HEK293 (cell line): ENCODE measurements around the gene ZC3H4.

Experiments
- EGR2 ChIP-seq: fragments of 450-650 bp; formaldehyde crosslinking; IDR thresholded peaks from 2 replicates; pipeline ENCODE4 v1.5.1; 2016; ENCODE audit warnings: low read depth, missing biosample characterization, missing genetic modification characterization
- HOXC10 ChIP-seq: sonication (generic); formaldehyde crosslinking; IDR thresholded peaks from 2 replicates; pipeline ENCODE4 v1.8.1; 2023; ENCODE audit warnings: mild to moderate bottlenecking, missing genetic modification reagents
- IKZF3 ChIP-seq: fragments of 450-650 bp; IDR thresholded peaks from 2 replicates; pipeline ENCODE4 v1.5.0; 2018; ENCODE audit warnings: missing biosample characterization, mild to moderate bottlenecking, missing genetic modification characterization, moderate library complexity
- RBAK ChIP-seq: fragments of 450-650 bp; formaldehyde crosslinking; IDR thresholded peaks from 2 replicates; pipeline ENCODE4 v1.5.1; 2016; ENCODE audit warnings: missing biosample characterization, missing genetic modification characterization
- SALL2 ChIP-seq: fragments of 450-650 bp; formaldehyde crosslinking; IDR thresholded peaks from 2 replicates; pipeline ENCODE4 v1.5.0; 2017; ENCODE audit warnings: missing biosample characterization, mild to moderate bottlenecking, missing genetic modification characterization, borderline replicate concordance
- SETDB1 ChIP-seq: IDR thresholded peaks from one replicate; pipeline ENCODE4 v1.6.1; 2017; ENCODE audit warnings: mild to moderate bottlenecking, low read length, moderate library complexity, mixed read lengths; ENCODE audit not compliant: insufficient read length
- ZFHX2 ChIP-seq: fragments of 450-650 bp; formaldehyde crosslinking; conservative IDR thresholded peaks from 2 replicates; pipeline ENCODE4 v1.5.1; 2016; ENCODE audit warnings: missing biosample characterization, missing genetic modification characterization
- ZFP37 ChIP-seq: fragments of 450-650 bp; formaldehyde crosslinking; IDR thresholded peaks from 2 replicates; pipeline ENCODE4 v1.5.1; 2016; ENCODE audit warnings: missing biosample characterization, missing genetic modification characterization
- ZNF10 ChIP-seq: fragments of 450-650 bp; formaldehyde crosslinking; IDR thresholded peaks from 2 replicates; pipeline ENCODE4 v1.5.1; 2017; ENCODE audit warnings: missing biosample characterization, missing genetic modification characterization
- ZNF157 ChIP-seq: fragments of 450-650 bp; formaldehyde crosslinking; IDR thresholded peaks from 2 replicates; pipeline ENCODE4 v1.5.1; 2016; ENCODE audit warnings: missing biosample characterization, missing genetic modification characterization
- ZNF174 ChIP-seq: fragments of 450-650 bp; formaldehyde crosslinking; IDR thresholded peaks from 2 replicates; pipeline ENCODE4 v1.5.0; 2017; ENCODE audit warnings: missing biosample characterization, mild to moderate bottlenecking, missing genetic modification characterization
- ZNF211 ChIP-seq: fragments of 450-650 bp; formaldehyde crosslinking; IDR thresholded peaks from 2 replicates; pipeline ENCODE4 v1.5.1; 2016; ENCODE audit warnings: low read depth, missing biosample characterization, missing genetic modification characterization
- ZNF221 ChIP-seq: fragments of 450-650 bp; formaldehyde crosslinking; IDR thresholded peaks from 2 replicates; pipeline ENCODE4 v1.5.1; 2017; ENCODE audit warnings: missing biosample characterization, missing genetic modification characterization, borderline replicate concordance
- ZNF266 ChIP-seq: fragments of 450-650 bp; formaldehyde crosslinking; IDR thresholded peaks from 2 replicates; pipeline ENCODE4 v1.5.1; 2016; ENCODE audit warnings: missing biosample characterization, missing genetic modification characterization, low read depth
- ZNF324 ChIP-seq: fragments of 450-650 bp; formaldehyde crosslinking; IDR thresholded peaks from 2 replicates; pipeline ENCODE4 v1.5.1; 2016; ENCODE audit warnings: missing biosample characterization, missing genetic modification characterization
- ZNF501 ChIP-seq: fragments of 450-650 bp; formaldehyde crosslinking; IDR thresholded peaks from 2 replicates; pipeline ENCODE4 v1.5.1; 2016; ENCODE audit warnings: missing biosample characterization, missing genetic modification characterization
- ZNF510 ChIP-seq: fragments of 450-650 bp; formaldehyde crosslinking; IDR thresholded peaks from 2 replicates; pipeline ENCODE4 v1.5.1; 2018; ENCODE audit warnings: mild to moderate bottlenecking, missing genetic modification characterization, missing biosample characterization; ENCODE audit not compliant: insufficient replicate concordance
- ZNF529 ChIP-seq: fragments of 450-650 bp; formaldehyde crosslinking; IDR thresholded peaks from 2 replicates; pipeline ENCODE4 v1.5.1; 2017; ENCODE audit warnings: missing genetic modification characterization, missing biosample characterization; ENCODE audit not compliant: insufficient replicate concordance
- ZNF555 ChIP-seq: fragments of 450-650 bp; formaldehyde crosslinking; conservative IDR thresholded peaks from 2 replicates; pipeline ENCODE4 v1.5.1; 2017; ENCODE audit warnings: missing biosample characterization, mild to moderate bottlenecking, missing genetic modification characterization, inconsistent platforms
- ZNF561 ChIP-seq: fragments of 450-650 bp; IDR thresholded peaks from 2 replicates; pipeline ENCODE4 v1.5.1; 2018; ENCODE audit warnings: missing biosample characterization, missing genetic modification characterization, borderline replicate concordance
- ZNF624 ChIP-seq: fragments of 450-650 bp; formaldehyde crosslinking; IDR thresholded peaks from 2 replicates; pipeline ENCODE4 v1.5.1; 2017; ENCODE audit warnings: missing biosample characterization, missing genetic modification characterization
- TF ChIP-seq, protein P1 (sequence below): IDR thresholded peaks from 2 replicates; pipeline ENCODE4 v1.6.1; 2011; ENCODE audit warnings: mild to moderate bottlenecking, low read depth, low read length, borderline replicate concordance
- TF ChIP-seq, protein P2 (sequence below): fragments of 450-650 bp; formaldehyde crosslinking; IDR thresholded peaks from 2 replicates; pipeline ENCODE4 v1.5.1; 2016; ENCODE audit warnings: missing biosample characterization, missing genetic modification characterization
- TF ChIP-seq, protein P3 (sequence below): fragments of 450-650 bp; formaldehyde crosslinking; IDR thresholded peaks from 2 replicates; pipeline ENCODE4 v1.5.1; 2016; ENCODE audit warnings: missing biosample characterization, missing genetic modification characterization
- TF ChIP-seq, protein P4 (sequence below): fragments of 450-650 bp; formaldehyde crosslinking; IDR thresholded peaks from 2 replicates; pipeline ENCODE4 v1.5.1; 2016; ENCODE audit warnings: missing biosample characterization, missing genetic modification characterization, borderline replicate concordance
- TF ChIP-seq, protein P5 (sequence below): fragments of 450-650 bp; formaldehyde crosslinking; conservative IDR thresholded peaks from 2 replicates; pipeline ENCODE4 v1.5.1; 2016; ENCODE audit warnings: low read depth, missing biosample characterization, missing genetic modification characterization

The ZC3H4 gene

DNA sequence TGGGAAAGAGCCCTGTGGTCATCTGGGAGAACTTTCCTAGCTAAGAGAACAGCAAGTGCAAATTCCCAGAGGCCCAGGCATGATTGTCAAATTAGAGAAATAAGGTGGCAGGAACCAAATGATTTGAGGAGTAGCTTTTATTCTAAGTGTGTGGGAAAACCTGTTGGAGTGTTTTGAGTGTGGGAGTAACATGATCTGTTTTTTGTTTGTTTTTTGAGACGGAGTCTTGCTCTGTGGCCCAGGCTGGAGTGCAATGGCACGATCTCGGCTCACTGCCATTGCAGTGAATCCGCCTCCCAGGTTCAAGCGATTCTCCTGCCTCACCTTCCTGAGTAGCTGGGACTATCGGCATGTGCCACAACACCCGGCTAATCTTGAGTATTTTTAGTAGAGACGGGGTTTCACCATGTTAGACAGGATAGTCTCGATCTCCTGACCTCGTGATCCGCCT lies 19.5 kb upstream of the ZC3H4 start (continued):
- TF ChIP-seq, protein P1, sequence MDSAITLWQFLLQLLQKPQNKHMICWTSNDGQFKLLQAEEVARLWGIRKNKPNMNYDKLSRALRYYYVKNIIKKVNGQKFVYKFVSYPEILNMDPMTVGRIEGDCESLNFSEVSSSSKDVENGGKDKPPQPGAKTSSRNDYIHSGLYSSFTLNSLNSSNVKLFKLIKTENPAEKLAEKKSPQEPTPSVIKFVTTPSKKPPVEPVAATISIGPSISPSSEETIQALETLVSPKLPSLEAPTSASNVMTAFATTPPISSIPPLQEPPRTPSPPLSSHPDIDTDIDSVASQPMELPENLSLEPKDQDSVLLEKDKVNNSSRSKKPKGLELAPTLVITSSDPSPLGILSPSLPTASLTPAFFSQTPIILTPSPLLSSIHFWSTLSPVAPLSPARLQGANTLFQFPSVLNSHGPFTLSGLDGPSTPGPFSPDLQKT: no peak
- peak; percentile 77 for TF ChIP-seq ZFHX2
- TF ChIP-seq, protein P2, sequence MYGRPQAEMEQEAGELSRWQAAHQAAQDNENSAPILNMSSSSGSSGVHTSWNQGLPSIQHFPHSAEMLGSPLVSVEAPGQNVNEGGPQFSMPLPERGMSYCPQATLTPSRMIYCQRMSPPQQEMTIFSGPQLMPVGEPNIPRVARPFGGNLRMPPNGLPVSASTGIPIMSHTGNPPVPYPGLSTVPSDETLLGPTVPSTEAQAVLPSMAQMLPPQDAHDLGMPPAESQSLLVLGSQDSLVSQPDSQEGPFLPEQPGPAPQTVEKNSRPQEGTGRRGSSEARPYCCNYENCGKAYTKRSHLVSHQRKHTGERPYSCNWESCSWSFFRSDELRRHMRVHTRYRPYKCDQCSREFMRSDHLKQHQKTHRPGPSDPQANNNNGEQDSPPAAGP (tag by site-specific recombination): no peak
- no peak for TF ChIP-seq HOXC10 (CRISPR knock-in tag)
- TF ChIP-seq, protein P3, sequence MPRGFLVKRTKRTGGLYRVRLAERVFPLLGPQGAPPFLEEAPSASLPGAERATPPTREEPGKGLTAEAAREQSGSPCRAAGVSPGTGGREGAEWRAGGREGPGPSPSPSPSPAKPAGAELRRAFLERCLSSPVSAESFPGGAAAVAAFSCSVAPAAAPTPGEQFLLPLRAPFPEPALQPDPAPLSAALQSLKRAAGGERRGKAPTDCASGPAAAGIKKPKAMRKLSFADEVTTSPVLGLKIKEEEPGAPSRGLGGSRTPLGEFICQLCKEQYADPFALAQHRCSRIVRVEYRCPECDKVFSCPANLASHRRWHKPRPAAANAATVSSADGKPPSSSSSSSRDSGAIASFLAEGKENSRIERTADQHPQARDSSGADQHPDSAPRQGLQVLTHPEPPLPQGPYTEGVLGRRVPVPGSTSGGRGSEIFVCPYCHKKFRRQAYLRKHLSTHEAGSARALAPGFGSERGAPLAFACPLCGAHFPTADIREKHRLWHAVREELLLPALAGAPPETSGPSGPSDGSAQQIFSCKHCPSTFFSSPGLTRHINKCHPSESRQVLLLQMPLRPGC (tag by site-specific recombination): peak; percentile 18; the same call in 1 of the 2 replicates
- no peak for TF ChIP-seq ZNF221 (tag by site-specific recombination)
- no peak for TF ChIP-seq ZNF324 (tag by site-specific recombination)
- no peak for TF ChIP-seq ZNF529 (tag by site-specific recombination)
- TF ChIP-seq ZNF10: no peak
- no peak for TF ChIP-seq ZNF174
- no peak for TF ChIP-seq ZNF501
- TF ChIP-seq ZNF624 (tag by site-specific recombination): no peak
- TF ChIP-seq, protein P4, sequence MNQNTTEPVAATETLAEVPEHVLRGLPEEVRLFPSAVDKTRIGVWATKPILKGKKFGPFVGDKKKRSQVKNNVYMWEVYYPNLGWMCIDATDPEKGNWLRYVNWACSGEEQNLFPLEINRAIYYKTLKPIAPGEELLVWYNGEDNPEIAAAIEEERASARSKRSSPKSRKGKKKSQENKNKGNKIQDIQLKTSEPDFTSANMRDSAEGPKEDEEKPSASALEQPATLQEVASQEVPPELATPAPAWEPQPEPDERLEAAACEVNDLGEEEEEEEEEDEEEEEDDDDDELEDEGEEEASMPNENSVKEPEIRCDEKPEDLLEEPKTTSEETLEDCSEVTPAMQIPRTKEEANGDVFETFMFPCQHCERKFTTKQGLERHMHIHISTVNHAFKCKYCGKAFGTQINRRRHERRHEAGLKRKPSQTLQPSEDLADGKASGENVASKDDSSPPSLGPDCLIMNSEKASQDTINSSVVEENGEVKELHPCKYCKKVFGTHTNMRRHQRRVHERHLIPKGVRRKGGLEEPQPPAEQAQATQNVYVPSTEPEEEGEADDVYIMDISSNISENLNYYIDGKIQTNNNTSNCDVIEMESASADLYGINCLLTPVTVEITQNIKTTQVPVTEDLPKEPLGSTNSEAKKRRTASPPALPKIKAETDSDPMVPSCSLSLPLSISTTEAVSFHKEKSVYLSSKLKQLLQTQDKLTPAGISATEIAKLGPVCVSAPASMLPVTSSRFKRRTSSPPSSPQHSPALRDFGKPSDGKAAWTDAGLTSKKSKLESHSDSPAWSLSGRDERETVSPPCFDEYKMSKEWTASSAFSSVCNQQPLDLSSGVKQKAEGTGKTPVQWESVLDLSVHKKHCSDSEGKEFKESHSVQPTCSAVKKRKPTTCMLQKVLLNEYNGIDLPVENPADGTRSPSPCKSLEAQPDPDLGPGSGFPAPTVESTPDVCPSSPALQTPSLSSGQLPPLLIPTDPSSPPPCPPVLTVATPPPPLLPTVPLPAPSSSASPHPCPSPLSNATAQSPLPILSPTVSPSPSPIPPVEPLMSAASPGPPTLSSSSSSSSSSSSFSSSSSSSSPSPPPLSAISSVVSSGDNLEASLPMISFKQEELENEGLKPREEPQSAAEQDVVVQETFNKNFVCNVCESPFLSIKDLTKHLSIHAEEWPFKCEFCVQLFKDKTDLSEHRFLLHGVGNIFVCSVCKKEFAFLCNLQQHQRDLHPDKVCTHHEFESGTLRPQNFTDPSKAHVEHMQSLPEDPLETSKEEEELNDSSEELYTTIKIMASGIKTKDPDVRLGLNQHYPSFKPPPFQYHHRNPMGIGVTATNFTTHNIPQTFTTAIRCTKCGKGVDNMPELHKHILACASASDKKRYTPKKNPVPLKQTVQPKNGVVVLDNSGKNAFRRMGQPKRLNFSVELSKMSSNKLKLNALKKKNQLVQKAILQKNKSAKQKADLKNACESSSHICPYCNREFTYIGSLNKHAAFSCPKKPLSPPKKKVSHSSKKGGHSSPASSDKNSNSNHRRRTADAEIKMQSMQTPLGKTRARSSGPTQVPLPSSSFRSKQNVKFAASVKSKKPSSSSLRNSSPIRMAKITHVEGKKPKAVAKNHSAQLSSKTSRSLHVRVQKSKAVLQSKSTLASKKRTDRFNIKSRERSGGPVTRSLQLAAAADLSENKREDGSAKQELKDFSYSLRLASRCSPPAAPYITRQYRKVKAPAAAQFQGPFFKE (tag by site-specific recombination): no peak
- no peak for TF ChIP-seq ZFP37
- no peak for TF ChIP-seq ZNF510 (tag by site-specific recombination)
- no peak for TF ChIP-seq SALL2
- TF ChIP-seq, protein P5, sequence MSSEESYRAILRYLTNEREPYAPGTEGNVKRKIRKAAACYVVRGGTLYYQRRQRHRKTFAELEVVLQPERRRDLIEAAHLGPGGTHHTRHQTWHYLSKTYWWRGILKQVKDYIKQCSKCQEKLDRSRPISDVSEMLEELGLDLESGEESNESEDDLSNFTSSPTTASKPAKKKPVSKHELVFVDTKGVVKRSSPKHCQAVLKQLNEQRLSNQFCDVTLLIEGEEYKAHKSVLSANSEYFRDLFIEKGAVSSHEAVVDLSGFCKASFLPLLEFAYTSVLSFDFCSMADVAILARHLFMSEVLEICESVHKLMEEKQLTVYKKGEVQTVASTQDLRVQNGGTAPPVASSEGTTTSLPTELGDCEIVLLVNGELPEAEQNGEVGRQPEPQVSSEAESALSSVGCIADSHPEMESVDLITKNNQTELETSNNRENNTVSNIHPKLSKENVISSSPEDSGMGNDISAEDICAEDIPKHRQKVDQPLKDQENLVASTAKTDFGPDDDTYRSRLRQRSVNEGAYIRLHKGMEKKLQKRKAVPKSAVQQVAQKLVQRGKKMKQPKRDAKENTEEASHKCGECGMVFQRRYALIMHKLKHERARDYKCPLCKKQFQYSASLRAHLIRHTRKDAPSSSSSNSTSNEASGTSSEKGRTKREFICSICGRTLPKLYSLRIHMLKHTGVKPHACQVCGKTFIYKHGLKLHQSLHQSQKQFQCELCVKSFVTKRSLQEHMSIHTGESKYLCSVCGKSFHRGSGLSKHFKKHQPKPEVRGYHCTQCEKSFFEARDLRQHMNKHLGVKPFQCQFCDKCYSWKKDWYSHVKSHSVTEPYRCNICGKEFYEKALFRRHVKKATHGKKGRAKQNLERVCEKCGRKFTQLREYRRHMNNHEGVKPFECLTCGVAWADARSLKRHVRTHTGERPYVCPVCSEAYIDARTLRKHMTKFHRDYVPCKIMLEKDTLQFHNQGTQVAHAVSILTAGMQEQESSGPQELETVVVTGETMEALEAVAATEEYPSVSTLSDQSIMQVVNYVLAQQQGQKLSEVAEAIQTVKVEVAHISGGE (tag by site-specific recombination): no peak
- no peak for TF ChIP-seq ZNF561 (tag by site-specific recombination)
- no peak for TF ChIP-seq SETDB1
- TF ChIP-seq ZNF266 (tag by site-specific recombination): no peak
- no peak for TF ChIP-seq ZNF157
- no peak for TF ChIP-seq ZNF211 (tag by site-specific recombination)
- TF ChIP-seq EGR2 (tag by site-specific recombination): peak; percentile 34; the same call in 1 of the 2 replicates
- TF ChIP-seq IKZF3 (tag by site-specific recombination): no peak
- TF ChIP-seq ZNF555 (tag by site-specific recombination): no peak
- no peak for TF ChIP-seq RBAK (tag by site-specific recombination)
